ENCODE data around the gene HMGA1. TPM values are rescaled to one million over a fixed set of nuclear protein-coding genes. Genes with fewer than 3 reads are reported as not detected.
A peak's percentile ranks its signal among the peaks of the same experiment; 100 is the strongest.

The HMGA1 gene
- total RNA-seq, 1 experiment from 2014 or later = 2,446 TPM

DNA sequence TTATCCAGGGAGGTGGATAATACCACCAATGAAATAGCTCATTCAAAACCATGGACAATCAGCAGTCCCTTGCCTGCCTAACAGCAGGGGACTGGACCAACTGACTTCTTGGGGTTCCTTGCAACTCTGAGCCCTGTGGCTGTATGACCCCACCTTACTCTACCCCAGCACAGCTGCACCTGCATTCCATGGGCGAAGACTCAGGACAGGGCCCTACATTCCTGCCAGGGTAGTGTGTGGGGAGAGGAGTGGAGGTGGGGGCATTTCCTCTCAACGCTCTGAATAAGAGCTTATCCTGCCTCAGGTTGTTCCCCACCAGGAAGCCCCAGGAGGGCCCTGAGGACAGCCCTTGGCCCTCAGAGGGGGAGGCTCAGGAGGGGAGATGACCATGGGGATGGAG lies 30.8 kb upstream of the HMGA1 start:
- ATAC-seq (0 out of 2 replicates have a peak, but pooled peaks have one; percentile 18), DNase-seq (ENCODE audit: low spot score) (no peak)
- ChIA-PET CTCF (interaction anchor here (0.6 to 2.8 kb wide), 6 partner anchors 10 to 340 kb away, joined by 3 to 16 read pairs (median 3); partner anchors contain the start of gene HMGA1), POLR2A (interaction anchor here (1.0 to 1.3 kb wide), 2 partner anchors 31 to 41 kb away, joined by 3 to 4 read pairs; partner anchors contain the start of gene HMGA1)
- no peaks in the 10 kb centered on the region for H3K9me3 Mint-ChIP-seq
- H3K27ac Mint-ChIP-seq = no peak overlapping the region
- peaks cover 2% of the 10 kb centered on the region; the same call in 1 of the 2 replicates for H3K27me3 Mint-ChIP-seq (ENCODE audit: low read depth)
- no peak overlapping the region for H3K4me3 Mint-ChIP-seq
- H3K36me3 Mint-ChIP-seq = no peaks in the 10 kb centered on the region
- TF ChIP-seq, protein P1, sequence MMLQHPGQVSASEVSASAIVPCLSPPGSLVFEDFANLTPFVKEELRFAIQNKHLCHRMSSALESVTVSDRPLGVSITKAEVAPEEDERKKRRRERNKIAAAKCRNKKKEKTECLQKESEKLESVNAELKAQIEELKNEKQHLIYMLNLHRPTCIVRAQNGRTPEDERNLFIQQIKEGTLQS (CRISPR knock-in tag; conservative IDR thresholded peaks at IDR 0.05) = no peak
- no peak for TF ChIP-seq PRDM15 (CRISPR knock-in tag; IDR thresholded peaks at IDR 0.05)
- no peak for TF ChIP-seq MXD4 (CRISPR knock-in tag; IDR thresholded peaks at IDR 0.05; ENCODE audit: borderline replicate concordance)
- peaks cover 38% of the 10 kb centered on the region for H3K4me1 Mint-ChIP-seq

DNA sequence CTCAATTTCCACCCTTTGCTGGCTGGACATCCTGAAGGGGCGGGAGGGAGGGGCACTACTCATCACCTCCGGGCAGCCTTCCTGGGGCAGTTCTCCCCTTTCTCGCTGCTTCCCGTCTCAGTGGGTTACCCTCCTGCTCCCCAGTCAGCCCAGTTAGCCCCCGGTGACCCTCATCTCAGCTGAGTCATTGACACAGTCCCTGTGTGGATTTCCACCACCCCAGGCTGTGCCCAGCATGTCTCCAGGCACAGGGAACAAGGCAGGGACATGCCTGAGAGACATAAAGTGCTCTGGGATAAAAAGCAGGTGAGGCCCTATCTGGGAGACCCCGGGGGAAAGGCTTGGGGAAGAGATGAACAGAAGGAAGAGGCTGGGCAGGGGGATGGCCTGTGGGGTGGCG lies 29.9 kb upstream of the HMGA1 start:
- ChIA-PET CTCF (interaction anchor here (1.0 to 2.8 kb wide), 3 partner anchors 11 to 340 kb away, joined by 3 to 16 read pairs (median 6); no protein-coding TSS in a partner anchor), POLR2A (no interaction called here)
- DNase-seq (ENCODE audit: low spot score) (no peak), ATAC-seq (no peak)
- Mint-ChIP-seq H3K36me3 (no peaks in the 10 kb centered on the region), H3K27me3 (ENCODE audit: low read depth) (peaks cover 2% of the 10 kb centered on the region; the same call in 1 of the 2 replicates), H3K4me3 (no peak overlapping the region), H3K9me3 (no peaks in the 10 kb centered on the region), H3K4me1 (peaks cover 31% of the 10 kb centered on the region), H3K27ac (no peak overlapping the region; the same call in 1 of the 2 replicates)
- no peak for TF ChIP-seq FOXJ3 (CRISPR knock-in tag; IDR thresholded peaks at IDR 0.05; ENCODE audit: borderline replicate concordance)
- TF ChIP-seq NFE2L1 (CRISPR knock-in tag; IDR thresholded peaks at IDR 0.05) = no peak
- TF ChIP-seq, protein P2, sequence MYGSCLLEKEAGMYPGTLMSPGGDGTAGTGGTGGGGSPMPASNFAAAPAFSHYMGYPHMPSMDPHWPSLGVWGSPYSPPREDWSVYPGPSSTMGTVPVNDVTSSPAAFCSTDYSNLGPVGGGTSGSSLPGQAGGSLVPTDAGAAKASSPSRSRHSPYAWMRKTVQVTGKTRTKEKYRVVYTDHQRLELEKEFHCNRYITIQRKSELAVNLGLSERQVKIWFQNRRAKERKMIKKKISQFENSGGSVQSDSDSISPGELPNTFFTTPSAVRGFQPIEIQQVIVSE (CRISPR knock-in tag; IDR thresholded peaks at IDR 0.05; ENCODE audit: borderline replicate concordance) = no peak
- TF ChIP-seq MXD4 (CRISPR knock-in tag; IDR thresholded peaks at IDR 0.05; ENCODE audit: borderline replicate concordance) = no peak
- no peak for TF ChIP-seq ELF4 (CRISPR knock-in tag; IDR thresholded peaks at IDR 0.05; ENCODE audit: low read depth)
- TF ChIP-seq HMGXB4 (CRISPR knock-in tag; IDR thresholded peaks at IDR 0.05) = no peak
- no peak for TF ChIP-seq NFATC4 (CRISPR knock-in tag; IDR thresholded peaks at IDR 0.05)
- TF ChIP-seq ZNF121 (CRISPR knock-in tag; IDR thresholded peaks at IDR 0.05) = no peak
- no peak for TF ChIP-seq SMAD4 (CRISPR knock-in tag; IDR thresholded peaks at IDR 0.05)
- TF ChIP-seq, protein P3, sequence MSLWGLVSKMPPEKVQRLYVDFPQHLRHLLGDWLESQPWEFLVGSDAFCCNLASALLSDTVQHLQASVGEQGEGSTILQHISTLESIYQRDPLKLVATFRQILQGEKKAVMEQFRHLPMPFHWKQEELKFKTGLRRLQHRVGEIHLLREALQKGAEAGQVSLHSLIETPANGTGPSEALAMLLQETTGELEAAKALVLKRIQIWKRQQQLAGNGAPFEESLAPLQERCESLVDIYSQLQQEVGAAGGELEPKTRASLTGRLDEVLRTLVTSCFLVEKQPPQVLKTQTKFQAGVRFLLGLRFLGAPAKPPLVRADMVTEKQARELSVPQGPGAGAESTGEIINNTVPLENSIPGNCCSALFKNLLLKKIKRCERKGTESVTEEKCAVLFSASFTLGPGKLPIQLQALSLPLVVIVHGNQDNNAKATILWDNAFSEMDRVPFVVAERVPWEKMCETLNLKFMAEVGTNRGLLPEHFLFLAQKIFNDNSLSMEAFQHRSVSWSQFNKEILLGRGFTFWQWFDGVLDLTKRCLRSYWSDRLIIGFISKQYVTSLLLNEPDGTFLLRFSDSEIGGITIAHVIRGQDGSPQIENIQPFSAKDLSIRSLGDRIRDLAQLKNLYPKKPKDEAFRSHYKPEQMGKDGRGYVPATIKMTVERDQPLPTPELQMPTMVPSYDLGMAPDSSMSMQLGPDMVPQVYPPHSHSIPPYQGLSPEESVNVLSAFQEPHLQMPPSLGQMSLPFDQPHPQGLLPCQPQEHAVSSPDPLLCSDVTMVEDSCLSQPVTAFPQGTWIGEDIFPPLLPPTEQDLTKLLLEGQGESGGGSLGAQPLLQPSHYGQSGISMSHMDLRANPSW (CRISPR knock-in tag; conservative IDR thresholded peaks at IDR 0.05; ENCODE audit: low read depth) = no peak
- TF ChIP-seq ZNF263 (CRISPR knock-in tag; IDR thresholded peaks at IDR 0.05; ENCODE audit: low read depth) = no peak
- TF ChIP-seq MLX (CRISPR knock-in tag; IDR thresholded peaks at IDR 0.05) = no peak

All from WTC11 (cell line).